ENCODE measurements around the gene MB.

DNA sequence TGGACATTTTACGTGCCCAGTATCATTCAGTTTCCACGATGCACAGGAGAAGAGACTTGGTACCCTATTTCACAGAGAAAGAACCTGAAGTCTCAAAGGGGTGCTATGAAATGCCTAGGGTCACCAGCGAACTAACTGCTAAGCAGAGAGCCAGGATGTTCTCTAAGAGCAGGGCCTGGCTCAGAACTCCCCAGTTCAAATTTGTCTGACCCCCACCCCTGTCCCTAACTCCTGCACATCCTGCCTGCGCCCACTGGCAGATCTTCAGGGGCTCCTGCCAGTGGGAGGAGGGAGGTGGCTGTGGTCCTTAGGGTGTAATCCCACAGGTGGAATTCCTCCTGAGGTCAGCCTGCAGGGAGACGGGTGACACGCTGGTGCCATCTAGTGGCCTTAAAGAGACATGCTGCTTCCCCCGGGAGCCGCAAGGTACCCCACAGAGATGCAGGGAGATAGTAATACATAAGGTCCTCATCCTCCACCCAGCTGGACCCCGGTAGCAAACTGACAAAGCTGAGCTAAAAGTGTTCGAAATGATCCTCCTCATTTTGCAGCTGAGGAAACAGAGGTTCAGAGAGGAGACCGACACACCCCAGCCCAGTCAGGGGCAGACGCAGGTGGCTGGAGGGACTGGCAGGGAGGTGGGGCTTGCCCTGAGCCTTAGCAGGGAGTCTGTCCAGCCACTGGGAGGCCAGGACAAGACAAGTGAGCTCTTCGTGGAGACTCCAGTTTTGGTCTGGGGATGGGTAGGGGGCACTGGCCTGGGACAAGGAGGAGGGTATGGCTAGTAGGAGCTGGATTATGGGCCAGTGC lies 34.1 kb downstream of the MB start:
- TF ChIP-seq POLR2AphosphoS5 (IDR thresholded peaks at IDR 0.05; ENCODE audit: borderline replicate concordance, low read depth, low read length) (no peak), EZH2 (IDR thresholded peaks at IDR 0.05) (no peak), FOXP2 (optimal IDR thresholded peaks at IDR 0.05; ENCODE audit: control extremely low read depth, extremely low read length, insufficient read depth) (no peak)

Data from SK-N-MC (cell line).